ENCODE measurements around the gene NR2C1.

NR2C1 gene

DNA sequence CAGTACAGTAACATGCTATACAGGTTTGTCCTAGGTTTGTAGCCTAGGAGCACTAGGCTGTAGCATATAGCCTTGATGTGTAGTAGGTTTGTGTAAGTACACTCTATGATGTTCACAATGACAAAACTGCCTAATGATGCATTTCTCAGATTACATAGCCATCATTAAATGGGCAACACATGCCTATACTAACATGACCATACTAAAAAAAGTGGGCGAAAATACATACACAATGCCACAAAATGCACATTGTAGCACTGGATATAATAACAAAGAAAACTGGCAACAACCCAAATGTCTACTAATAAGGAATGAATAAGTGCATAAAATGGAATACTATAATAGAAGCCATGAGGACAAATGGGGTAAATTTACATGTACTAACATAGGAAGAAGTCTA is 38.7 kb downstream of the NR2C1 start:
- TF ChIP-seq CTCF (IDR thresholded peaks at IDR 0.05; ENCODE audit: low read depth, low read length), result no peak

DNA sequence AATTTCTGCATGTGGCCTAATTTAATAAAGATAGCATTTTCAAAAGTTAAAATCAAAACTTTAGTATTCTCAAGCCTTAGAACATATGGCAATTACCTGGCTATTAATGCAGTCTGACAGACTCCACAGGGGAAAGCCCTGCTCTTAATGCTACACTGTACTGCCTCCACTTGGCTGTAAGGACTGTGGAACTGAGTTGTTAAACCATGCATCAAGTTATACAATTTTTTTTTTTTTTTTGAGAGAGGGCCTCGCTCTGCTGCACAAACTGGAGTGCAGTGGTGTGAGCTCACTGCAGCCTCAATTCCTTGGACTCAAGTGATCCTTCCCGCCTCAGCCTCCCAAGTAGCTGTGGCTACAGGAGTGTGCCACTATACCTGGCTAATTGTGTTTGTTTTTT is 50.9 kb downstream of the NR2C1 start:
- no peak overlapping the region for H3K4me3 ChIP-seq (ENCODE audit: low read depth, low read length)
- TF ChIP-seq CTCF (IDR thresholded peaks at IDR 0.05; ENCODE audit: low read depth, low read length), result no peak
- no peak overlapping the region for H3K27ac ChIP-seq
- no peak for DNase-seq
- peaks cover 19% of the 10 kb centered on the region; the same call in 1 of the 2 replicates for H3K36me3 ChIP-seq
- no peaks in the 10 kb centered on the region for H3K27me3 ChIP-seq (ENCODE audit: insufficient read depth, low read depth, severe bottlenecking)
- H3K9me3 ChIP-seq (ENCODE audit: severe bottlenecking), result no peaks in the 10 kb centered on the region

More for the DNA sequence above, 38.7 kb downstream of the NR2C1 start:
- DNase-seq, result no peak
- Histone ChIP-seq H3K36me3 (peaks cover 37% of the 10 kb centered on the region), H3K4me3 (ENCODE audit: low read depth, low read length) (no peak overlapping the region), H3K27me3 (ENCODE audit: insufficient read depth, low read depth, severe bottlenecking) (no peaks in the 10 kb centered on the region), H3K27ac (no peak overlapping the region), H3K9me3 (ENCODE audit: severe bottlenecking) (no peaks in the 10 kb centered on the region)

DNA sequence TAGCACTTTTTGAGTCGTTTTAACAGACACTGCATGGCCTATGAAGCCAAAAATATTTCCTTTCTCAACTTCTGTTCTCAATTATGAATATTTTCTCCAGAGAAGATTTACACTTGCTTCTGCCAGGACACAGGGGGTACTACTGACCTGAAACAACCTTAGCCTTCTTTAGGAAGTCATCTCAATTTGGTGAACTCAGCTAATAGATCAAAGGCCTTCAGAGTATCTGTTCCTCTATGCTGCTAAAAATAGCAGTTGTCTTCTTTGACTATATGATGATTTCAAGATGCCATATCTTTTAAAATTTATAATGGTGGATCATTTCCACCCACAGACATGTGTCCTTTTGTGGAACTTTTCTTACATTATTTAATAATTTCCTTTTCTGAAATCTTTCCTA is 55.9 kb downstream of the NR2C1 start:
- H3K9me3 ChIP-seq (ENCODE audit: severe bottlenecking), result no peaks in the 10 kb centered on the region
- no peak for TF ChIP-seq CTCF (IDR thresholded peaks at IDR 0.05; ENCODE audit: low read depth, low read length)
- H3K4me3 ChIP-seq (ENCODE audit: low read depth, low read length), result no peak overlapping the region
- no peak for DNase-seq
- no peaks in the 10 kb centered on the region for H3K27me3 ChIP-seq (ENCODE audit: insufficient read depth, low read depth, severe bottlenecking)
- peaks cover 4% of the 10 kb centered on the region; the same call in 1 of the 2 replicates for H3K36me3 ChIP-seq
- H3K27ac ChIP-seq, result no peak overlapping the region

DNA sequence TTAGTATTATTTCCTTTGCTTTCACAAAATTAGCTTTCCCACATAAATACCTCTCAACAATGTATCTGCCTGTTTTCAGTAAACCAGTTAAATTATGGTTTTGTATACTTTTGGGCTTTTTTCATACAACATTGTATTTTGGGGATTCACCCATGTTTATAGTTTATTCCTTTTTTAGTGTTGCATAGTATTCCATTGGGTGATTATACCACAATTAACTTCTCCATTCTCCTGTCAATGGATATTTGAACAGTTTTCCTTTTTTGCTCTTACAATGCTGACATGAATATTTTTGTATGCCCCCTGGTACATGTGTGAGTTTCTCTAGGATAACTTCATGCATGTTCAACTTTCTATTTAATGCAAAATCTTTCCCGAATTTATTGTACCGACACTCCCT is 57.3 kb downstream of the NR2C1 start:
- no peaks in the 10 kb centered on the region for H3K27me3 ChIP-seq (ENCODE audit: insufficient read depth, low read depth, severe bottlenecking)
- no peak for DNase-seq
- no peak overlapping the region for H3K27ac ChIP-seq
- peaks cover 4% of the 10 kb centered on the region; the same call in 1 of the 2 replicates for H3K36me3 ChIP-seq
- no peaks in the 10 kb centered on the region for H3K9me3 ChIP-seq (ENCODE audit: severe bottlenecking)
- no peak for TF ChIP-seq CTCF (IDR thresholded peaks at IDR 0.05; ENCODE audit: low read depth, low read length)
- H3K4me3 ChIP-seq (ENCODE audit: low read depth, low read length), result no peak overlapping the region

DNA sequence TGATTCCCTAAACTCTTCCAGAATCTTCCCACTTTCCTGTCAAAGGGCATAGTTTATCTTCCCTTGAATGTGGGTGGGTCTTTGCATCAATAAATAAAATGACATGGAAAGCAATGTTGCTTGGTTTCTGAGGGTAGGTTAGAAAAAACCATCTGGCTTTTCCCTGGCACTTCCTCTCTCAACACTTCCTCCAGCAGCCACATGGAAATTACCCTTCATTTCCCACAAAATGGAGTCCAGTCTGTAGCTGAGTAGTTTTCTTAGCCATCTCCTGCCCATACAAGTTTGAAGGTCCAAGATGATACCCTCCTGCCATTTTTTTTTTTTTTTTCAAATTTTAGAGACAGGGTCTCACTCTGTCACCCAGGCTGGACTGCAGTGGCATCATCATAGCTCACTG is 58.9 kb downstream of the NR2C1 start:
- H3K27me3 ChIP-seq (ENCODE audit: insufficient read depth, low read depth, severe bottlenecking), result no peaks in the 10 kb centered on the region
- H3K36me3 ChIP-seq, result peaks cover under 1% of the 10 kb centered on the region; the same call in 1 of the 2 replicates
- H3K4me3 ChIP-seq (ENCODE audit: low read depth, low read length), result no peak overlapping the region
- TF ChIP-seq CTCF (IDR thresholded peaks at IDR 0.05; ENCODE audit: low read depth, low read length), result no peak
- H3K27ac ChIP-seq, result no peak overlapping the region
- DNase-seq, result no peak
- no peaks in the 10 kb centered on the region for H3K9me3 ChIP-seq (ENCODE audit: severe bottlenecking)

DNA sequence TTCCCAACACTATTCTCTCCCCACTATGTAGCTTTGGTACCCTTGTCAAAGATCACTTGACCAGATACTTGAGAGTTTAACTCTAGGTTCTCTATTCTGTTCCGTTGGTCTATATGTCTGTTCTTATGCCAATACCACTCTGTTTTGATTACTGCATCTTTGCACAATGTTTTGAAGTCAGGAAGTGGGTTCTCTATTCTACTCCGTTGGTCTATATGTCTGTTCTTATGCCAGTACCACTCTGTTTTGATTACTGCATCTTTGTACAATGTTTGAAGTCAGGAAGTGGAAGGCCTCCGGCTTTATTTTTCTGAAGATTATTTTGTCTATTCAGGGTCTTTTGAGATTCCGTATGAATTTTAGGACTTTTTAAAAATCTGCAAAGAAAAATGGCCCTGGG is 67.2 kb downstream of the NR2C1 start:
- H3K9me3 ChIP-seq (ENCODE audit: severe bottlenecking), result peaks cover 5% of the 10 kb centered on the region
- H3K27ac ChIP-seq, result no peak overlapping the region
- no peak overlapping the region for H3K4me3 ChIP-seq (ENCODE audit: low read depth, low read length)
- H3K36me3 ChIP-seq, result peaks cover 9% of the 10 kb centered on the region
- no peak for DNase-seq
- H3K27me3 ChIP-seq (ENCODE audit: insufficient read depth, low read depth, severe bottlenecking), result no peaks in the 10 kb centered on the region
- no peak for TF ChIP-seq CTCF (IDR thresholded peaks at IDR 0.05; ENCODE audit: low read depth, low read length)

All from WERI-Rb-1 (cell line).